ENCODE measurements around the gene GOLGA7B.

The GOLGA7B gene

GRCh38 chr10:97849687-97850402, at the start of gene GOLGA7B:
Gene GOLGA7B (plus strand): TSS chr10:97849843. CDS start chr10:97850304, 461 bp downstream.
- H3K9ac ChIP-seq, result peak within 1 kb of the TSS; percentile 34
- H3K27me3 ChIP-seq (ENCODE audit: control insufficient read depth, insufficient read depth, low read length), result no peaks in the 10 kb centered on the region
- H3K4me2 ChIP-seq (ENCODE audit: low read length), result peak within 1 kb of the TSS; percentile 62

GRCh38 chr10:97800474-97800873, 49.2 kb upstream of the GOLGA7B start:
- no peak for TF ChIP-seq CTCF (IDR thresholded peaks at IDR 0.05)
- Histone ChIP-seq H3K9ac (no peak overlapping the region), H2AFZ (no peak overlapping the region), H3K27ac (no peak overlapping the region), H3K4me2 (ENCODE audit: low read length) (no peak overlapping the region), H3K4me1 (no peaks in the 10 kb centered on the region), H3K27me3 (ENCODE audit: control insufficient read depth, insufficient read depth, low read length) (no peaks in the 10 kb centered on the region), H3K9me3 (ENCODE audit: control insufficient read depth, low read length) (no peaks in the 10 kb centered on the region), H3K79me2 (no peaks in the 10 kb centered on the region), H3K36me3 (ENCODE audit: control insufficient read depth, insufficient read depth, low read length) (no peaks in the 10 kb centered on the region), H3K4me3 (ENCODE audit: low read depth, low read length) (no peak overlapping the region)

More at GRCh38 chr10:97849687-97850402, at the start of gene GOLGA7B:
- TF ChIP-seq CTCF (IDR thresholded peaks at IDR 0.05), result no peak
- Histone ChIP-seq H2AFZ (peak within 1 kb of the TSS; percentile 95), H3K79me2 (no peaks in the 10 kb centered on the region), H3K4me3 (ENCODE audit: low read depth, low read length) (peak within 1 kb of the TSS; percentile 39), H3K36me3 (ENCODE audit: control insufficient read depth, insufficient read depth, low read length) (no peaks in the 10 kb centered on the region), H3K9me3 (ENCODE audit: control insufficient read depth, low read length) (no peaks in the 10 kb centered on the region), H3K4me1 (peaks cover 6% of the 10 kb centered on the region), H3K27ac (peak within 1 kb of the TSS; percentile 32)

GRCh38 chr10:97801422-97801821, 48.2 kb upstream of the GOLGA7B start:
- no peak for TF ChIP-seq CTCF (IDR thresholded peaks at IDR 0.05)
- Histone ChIP-seq H3K27me3 (ENCODE audit: control insufficient read depth, insufficient read depth, low read length) (no peaks in the 10 kb centered on the region), H2AFZ (no peak overlapping the region)

GRCh38 chr10:97805096-97805884, 44.4 kb upstream of the GOLGA7B start:
- Histone ChIP-seq H3K27me3 (ENCODE audit: control insufficient read depth, insufficient read depth, low read length) (no peaks in the 10 kb centered on the region), H3K4me1 (no peaks in the 10 kb centered on the region), H2AFZ (no peak overlapping the region), H3K4me2 (ENCODE audit: low read length) (no peak overlapping the region), H3K4me3 (ENCODE audit: low read depth, low read length) (no peak overlapping the region), H3K27ac (no peak overlapping the region), H3K36me3 (ENCODE audit: control insufficient read depth, insufficient read depth, low read length) (no peaks in the 10 kb centered on the region), H3K9ac (no peak overlapping the region), H3K9me3 (ENCODE audit: control insufficient read depth, low read length) (no peaks in the 10 kb centered on the region), H3K79me2 (no peaks in the 10 kb centered on the region)
- TF ChIP-seq CTCF (IDR thresholded peaks at IDR 0.05), result no peak

More at GRCh38 chr10:97801422-97801821, 48.2 kb upstream of the GOLGA7B start:
- Histone ChIP-seq H3K79me2 (no peaks in the 10 kb centered on the region), H3K27ac (no peak overlapping the region), H3K36me3 (ENCODE audit: control insufficient read depth, insufficient read depth, low read length) (no peaks in the 10 kb centered on the region), H3K9me3 (ENCODE audit: control insufficient read depth, low read length) (no peaks in the 10 kb centered on the region), H3K4me3 (ENCODE audit: low read depth, low read length) (no peak overlapping the region), H3K9ac (no peak overlapping the region), H3K4me1 (no peaks in the 10 kb centered on the region), H3K4me2 (ENCODE audit: low read length) (no peak overlapping the region)
